H4 (cell line): Measurements from ENCODE around the gene ATP2A1. TPM values are rescaled to one million over a fixed set of nuclear protein-coding genes. Genes with fewer than 3 reads are reported as not detected.
A peak's percentile ranks its signal among the peaks of the same experiment; 100 is the strongest.
"Not testable (repeated sequence)": the region's sequence is repeated elsewhere in the genome, so short reads cannot be mapped to it uniquely, and the experiment has no call there.

Experiments used
- DNase-seq: peaks from one replicate; pipeline ENCODE4 v3.0.0-alpha.2; 2015; ENCODE audit warnings: low spot score
- total RNA-seq: library from RNA; depleted of rRNA; stranded (reverse); fragments of >200 nt; shearing (Covaris generic); gene quantifications from 2 replicates; pipeline ENCODE4 v1.2.3, GENCODE V29; 2014

The ATP2A1 gene
- total RNA-seq, 1 experiment from 2014 or later: 0.04 TPM

GRCh38 chr16:28859326-28859725 is 19.0 kb upstream of the ATP2A1 start:
- no peak for DNase-seq

- no peak for DNase-seq
These were observed 14.1 kb upstream of the ATP2A1 start for GRCh38 chr16:28863929-28864793.

- no peak for DNase-seq
These were observed 13.1 kb upstream of the ATP2A1 start for GRCh38 chr16:28865001-28865688.

GRCh38 chr16:28865722-28866453 is 12.4 kb upstream of the ATP2A1 start:
- DNase-seq: no peak

- no peak for DNase-seq
These were observed 11.9 kb upstream of the ATP2A1 start for GRCh38 chr16:28866454-28866804.

GRCh38 chr16:28867241-28867640 is 11.0 kb upstream of the ATP2A1 start:
- no peak for DNase-seq

GRCh38 chr16:28867646-28868045 is 10.6 kb upstream of the ATP2A1 start:
- DNase-seq: not testable (repeated sequence)

- no peak for DNase-seq
These were observed 9.1 kb upstream of the ATP2A1 start for GRCh38 chr16:28869201-28869600.

GRCh38 chr16:28872952-28873351 is 5.3 kb upstream of the ATP2A1 start:
- no peak for DNase-seq

- no peak for DNase-seq
These were observed 4.6 kb upstream of the ATP2A1 start for GRCh38 chr16:28873543-28874201.

GRCh38 chr16:28874406-28874805 is 3.9 kb upstream of the ATP2A1 start:
- no peak for DNase-seq

- no peak for DNase-seq
These were observed 2.9 kb upstream of the ATP2A1 start for GRCh38 chr16:28875134-28876018.

GRCh38 chr16:28876019-28876659 is 2.1 kb upstream of the ATP2A1 start:
- no peak for DNase-seq

GRCh38 chr16:28876973-28877654 is 1.2 kb upstream of the ATP2A1 start:
- no peak for DNase-seq

- DNase-seq: no peak
These were observed 660 bp upstream of the ATP2A1 start for GRCh38 chr16:28877655-28878000.

GRCh38 chr16:28879261-28879840 is 1.1 kb downstream of the ATP2A1 start:
- DNase-seq: no peak

GRCh38 chr16:28879841-28880588 is 1.7 kb downstream of the ATP2A1 start:
- DNase-seq: peak; percentile 67

GRCh38 chr16:28880589-28880915 is 2.3 kb downstream of the ATP2A1 start:
- no peak for DNase-seq

- DNase-seq: no peak
These were observed 2.7 kb downstream of the ATP2A1 start for GRCh38 chr16:28880955-28881354.
